HepG2 (cell line): Measurements from ENCODE around the gene C10orf143. TPM values are rescaled to one million over a fixed set of nuclear protein-coding genes. Genes with fewer than 3 reads are reported as not detected.
A peak's percentile ranks its signal among the peaks of the same experiment; 100 is the strongest.

ENCODE experiments used
- ATAC-seq: fragments of 200-7000 bp; cut with Tn5 transposase; 3 replicates; pipeline ENCODE4 v1.9.1; 2020; ENCODE audit warnings: mild to moderate bottlenecking, moderate library complexity
- BruUV-seq: library from RNA; stranded (reverse); fragments of 400-500 nt; replicated peaks from 2 replicates; lab custom pipeline; 2021; lab: Mats Ljungman, UMichigan
- CTCF ChIA-PET: fragments of 300-600 bp; formaldehyde crosslinking; extraction: SDS; loops from one replicate; lab custom pipeline; 2021; ENCODE audit warnings: low total read pairs, inconsistent platforms, low intra/inter-chr PET ratio; lab: Yijun Ruan, JAX
- POLR2A ChIA-PET: fragments of 350-600 bp; sonication (Branson Sonifier 250); formaldehyde crosslinking; loops from one replicate; lab custom pipeline; 2020; ENCODE audit warnings: antibody characterized with exemption, inconsistent platforms; lab: Yijun Ruan, JAX
- DNase-seq: peaks from one replicate; pipeline ENCODE4 v3.0.0-alpha.2; 2015; ENCODE audit warnings: low spot score
- FAIRE-seq: peaks from 3 replicates; lab custom pipeline; 2011; peaks lifted over from hg19 to GRCh38; lab: Jason Lieb, UNC
- H2AFZ ChIP-seq: one replicate; pipeline ENCODE4 v1.6.1; 2011; ENCODE audit warnings: low read length, inconsistent platforms
- H3K27ac ChIP-seq: fragments of 300-600 bp; 3 replicates; pipeline ENCODE4 v1.8.0; 2011; ENCODE audit warnings: mixed run types, mild to moderate bottlenecking, mixed read lengths, low read length, inconsistent platforms; ENCODE audit not compliant: insufficient read depth; ENCODE audit errors: extremely low read length
- H3K27me3 ChIP-seq, 2 experiments: fragments of 200-600 bp in 1 of 2; 2 replicates in 1 of 2; 3 replicates in 1 of 2; pipeline versions ENCODE4 v1.6.0 to v1.8.0; 2011; ENCODE audit warnings: low read length in 2 of 2, mild to moderate bottlenecking in 2 of 2, moderate library complexity in 2 of 2, inconsistent platforms in 1 of 2; ENCODE audit not compliant: insufficient read depth in 2 of 2, control insufficient read depth in 1 of 2
- H3K36me3 ChIP-seq, 2 experiments: fragments of 200-600 bp in 1 of 2; replicated peaks in 1 of 2; 2 replicates in 1 of 2; 3 replicates in 1 of 2; pipeline versions ENCODE4 v1.5.1 to v1.8.0; 2011; ENCODE audit warnings: low read length in 2 of 2, inconsistent platforms in 1 of 2; ENCODE audit not compliant: insufficient read depth in 2 of 2, control insufficient read depth in 1 of 2
- H3K4me1 ChIP-seq: 2 replicates; pipeline ENCODE4 v1.5.1; 2012; ENCODE audit warnings: low read length, inconsistent platforms; ENCODE audit not compliant: insufficient read depth
- H3K4me2 ChIP-seq: 2 replicates; pipeline ENCODE4 v1.6.0; 2011; ENCODE audit warnings: low read depth, low read length, inconsistent platforms
- H3K4me3 ChIP-seq, 3 experiments: fragments of 200-600 bp in 1 of 3; sonication (generic), shearing (Covaris generic) in 1 of 3; replicated peaks in 1 of 3; 2 replicates each; pipeline ENCODE4 v1.5.1; 2011 to 2016; ENCODE audit warnings: low read length in 3 of 3, inconsistent platforms in 2 of 3, low read depth in 2 of 3, mild to moderate bottlenecking in 2 of 3, control low read depth in 1 of 3, mixed read lengths in 1 of 3; ENCODE audit not compliant: insufficient read depth in 1 of 3
- H3K79me2 ChIP-seq: one replicate; pipeline ENCODE4 v1.6.1; 2011; ENCODE audit warnings: low read length, inconsistent platforms; ENCODE audit not compliant: insufficient read depth
- H3K9ac ChIP-seq: 2 replicates; pipeline ENCODE4 v1.6.0; 2011; ENCODE audit warnings: mild to moderate bottlenecking, low read depth, low read length, inconsistent platforms; ENCODE audit not compliant: insufficient read depth
- H3K9me3 ChIP-seq: 2 replicates; pipeline ENCODE4 v1.5.1; 2012; ENCODE audit warnings: mild to moderate bottlenecking, low read length
- H4K20me1 ChIP-seq: 2 replicates; pipeline ENCODE4 v1.6.0; 2011; ENCODE audit warnings: inconsistent platforms, mild to moderate bottlenecking, low read length, moderate library complexity; ENCODE audit not compliant: insufficient read depth
- ARID5B ChIP-seq: IDR thresholded peaks from 2 replicates; pipeline ENCODE4 v1.4.0; 2020; ENCODE audit warnings: mild to moderate bottlenecking, missing genetic modification reagents
- ARNTL ChIP-seq: sonication (generic); formaldehyde crosslinking; IDR thresholded peaks from 2 replicates; pipeline ENCODE4 v1.4.0; 2020; ENCODE audit warnings: mild to moderate bottlenecking, missing genetic modification reagents
- BCL6 ChIP-seq: IDR thresholded peaks from 2 replicates; pipeline ENCODE4 v1.6.1; 2016; ENCODE audit warnings: missing genetic modification reagents, missing compliant biosample characterization
- GTF3A ChIP-seq: sonication (generic); formaldehyde crosslinking; conservative IDR thresholded peaks from 2 replicates; pipeline ENCODE4 v1.4.0; 2020; ENCODE audit warnings: mild to moderate bottlenecking, missing genetic modification reagents
- KMT2A ChIP-seq: sonication (generic); formaldehyde crosslinking; IDR thresholded peaks from 2 replicates; pipeline ENCODE4 v1.4.0; 2020; ENCODE audit warnings: missing genetic modification reagents
- MXD4 ChIP-seq: IDR thresholded peaks from 2 replicates; pipeline ENCODE4 v1.6.1; 2016; ENCODE audit warnings: mild to moderate bottlenecking, missing biosample characterization, missing genetic modification reagents
- PAXIP1 ChIP-seq: sonication (generic); formaldehyde crosslinking; conservative IDR thresholded peaks from 2 replicates; pipeline ENCODE4 v1.4.0; 2020; ENCODE audit warnings: mild to moderate bottlenecking, missing genetic modification reagents, moderate library complexity
- POLR2A ChIP-seq, 2 experiments: IDR thresholded peaks; 2 replicates each; pipeline ENCODE4 v1.6.1; 2011; ENCODE audit warnings: low read depth in 2 of 2, low read length in 2 of 2, mild to moderate bottlenecking in 1 of 2, moderate library complexity in 1 of 2; ENCODE audit not compliant: insufficient read depth in 1 of 2
- SAP130 ChIP-seq: IDR thresholded peaks from 2 replicates; pipeline ENCODE4 v1.6.1; 2016; ENCODE audit warnings: low read depth
- ZNF260 ChIP-seq: sonication (generic); formaldehyde crosslinking; IDR thresholded peaks from 2 replicates; pipeline ENCODE4 v1.4.0; 2020; ENCODE audit warnings: missing genetic modification reagents, low read depth, mild to moderate bottlenecking, borderline replicate concordance
- ZNF614 ChIP-seq: IDR thresholded peaks from 2 replicates; pipeline ENCODE4 v1.6.1; 2018; ENCODE audit warnings: missing biosample characterization, missing genetic modification reagents, inconsistent platforms, borderline replicate concordance
- WGBS: methylation state at CpG from one replicate; pipeline ENCODE4 v1.1.6; 2017; ENCODE audit warnings: low lambda C conversion rate; 5-methylcytosine and 5-hydroxymethylcytosine counted together
- in situ Hi-C: cut with HindIII; loops from 2 replicates; pipeline ENCODE4 v1.10.0; 2017; ENCODE audit warnings: low pct_unique_long_range_greater_than_20kb; ENCODE audit not compliant: extremely low pct_ligation_motif_present
- intact Hi-C: fragments of 100-400 bp; cut with micrococcal nuclease; formaldehyde crosslinking; loops from one replicate; pipeline ENCODE4 v1.10.0; 2022; ENCODE audit not compliant: unreplicated experiment
- polyA plus RNA-seq, 8 experiments: library from polyadenylated mRNA; depleted of rRNA in 3 of 8; stranded (reverse) in 7 of 8; unstranded in 1 of 8; fragments of >200 nt; fragmentation: Illumina TruSeq in 4 of 8; extraction: Trizol in 4 of 8; gene quantifications; 2 replicates each; pipeline versions ENCODE4 v1.2.1 to v1.2.3, GENCODE V29; 2011 to 2016; ENCODE audit warnings: low read depth in 4 of 8, missing spikeins in 1 of 8, mixed read lengths in 1 of 8; ENCODE audit not compliant: insufficient read depth in 1 of 8
- total RNA-seq, 5 experiments: library from RNA; depleted of rRNA; stranded (reverse); fragments of >200 nt; fragmentation: Illumina TruSeq; extraction: Trizol; gene quantifications; 2 replicates each; pipeline ENCODE4 v1.2.3, GENCODE V29; 2016; ENCODE audit warnings: low read depth in 1 of 5
- TF ChIP-seq, protein P1 (sequence below): IDR thresholded peaks from 2 replicates; pipeline ENCODE4 v1.6.1; 2012; ENCODE audit warnings: inconsistent platforms
- TF ChIP-seq, protein P2 (sequence below): sonication (generic); formaldehyde crosslinking; IDR thresholded peaks from 2 replicates; pipeline ENCODE4 v1.9.0; 2022; ENCODE audit warnings: low read depth, missing genetic modification reagents

Gene C10orf143
- total and polyA plus RNA-seq, 2 of the 13 experiments (the other 11 are each of a cell fraction or from before 2014, with no cell fraction given): 0.21 to 0.91 TPM

DNA sequence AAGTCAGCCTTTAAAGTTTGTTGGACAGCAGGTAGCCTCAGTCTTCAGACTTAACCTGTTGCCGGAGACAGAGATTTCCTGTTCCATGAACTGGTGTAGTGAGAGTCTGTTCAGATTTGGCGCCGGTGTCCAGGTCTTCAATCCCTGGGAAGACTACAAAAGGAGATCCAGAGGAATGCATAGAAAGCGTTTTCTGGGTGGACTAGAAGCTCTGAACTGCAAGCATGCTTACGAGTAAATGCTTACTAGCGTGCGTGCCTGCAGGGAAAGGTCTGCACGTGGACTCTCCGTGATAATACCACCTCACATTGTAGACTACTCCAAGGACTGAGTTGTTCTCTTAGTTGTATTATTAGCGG lies 26.4 kb upstream of the C10orf143 start:
- Histone ChIP-seq H4K20me1 (peaks cover 38% of the 10 kb centered on the region), H2AFZ (no peak overlapping the region), H3K4me2 (peak overlapping the region; percentile 88), H3K4me1 (peaks cover 62% of the 10 kb centered on the region), H3K36me3 (peaks cover 3 to 7% of the 10 kb centered on the region in 2 experiments; a peak in 2 of 5 replicates), H3K9ac (peak overlapping the region; percentile 88), H3K27me3 (peaks cover 0 to 7% of the 10 kb centered on the region in 2 experiments; a peak in 2 of 5 replicates), H3K79me2 (peaks cover 55% of the 10 kb centered on the region), H3K4me3 (peak overlapping the region; percentile 66 to 90 (median 74)), H3K9me3 (no peaks in the 10 kb centered on the region), H3K27ac (peak overlapping the region; percentile 81)
- ChIA-PET POLR2A (interaction anchor here (0.8 to 5.9 kb wide), 3 partner anchors 12 to 27 kb away, joined by 3 to 221 read pairs (median 3); partner anchors contain the start of gene C10orf143), CTCF (no interaction called here)
- no TSS peak for BruUV-seq
- ATAC-seq: peak; percentile 22
- no peak for FAIRE-seq
- intact Hi-C loops: no loop called here
- peak; percentile 29 for DNase-seq
- WGBS: 1% methylated on average over 10 of the region's 10 CpGs
- in situ Hi-C loops: no loop called here
- TF ChIP-seq POLR2A (IDR thresholded peaks at IDR 0.05; ENCODE audit: insufficient read depth in 1 of 2, low read depth in 2 of 2, low read length in 2 of 2): 0 out of 4 replicates have a peak, but pooled peaks of 1 of the 2 experiments have one; percentile 19
- no peak; the same call in 1 of the 2 replicates for TF ChIP-seq ARID5B (CRISPR knock-in tag)
- TF ChIP-seq PAXIP1 (CRISPR knock-in tag): no peak
- TF ChIP-seq ZNF260: no peak
- TF ChIP-seq, protein P1, sequence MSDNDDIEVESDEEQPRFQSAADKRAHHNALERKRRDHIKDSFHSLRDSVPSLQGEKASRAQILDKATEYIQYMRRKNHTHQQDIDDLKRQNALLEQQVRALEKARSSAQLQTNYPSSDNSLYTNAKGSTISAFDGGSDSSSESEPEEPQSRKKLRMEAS: peak; percentile 57
- peak; percentile 70 for TF ChIP-seq SAP130 (CRISPR knock-in tag)
- TF ChIP-seq ZNF614 (CRISPR knock-in tag): no peak
- TF ChIP-seq KMT2A (CRISPR knock-in tag): 0 out of 2 replicates have a peak, but pooled peaks have one; percentile 11
- peak; percentile 58; the same call in 1 of the 2 replicates for TF ChIP-seq ARNTL (CRISPR knock-in tag)
- TF ChIP-seq, protein P2, sequence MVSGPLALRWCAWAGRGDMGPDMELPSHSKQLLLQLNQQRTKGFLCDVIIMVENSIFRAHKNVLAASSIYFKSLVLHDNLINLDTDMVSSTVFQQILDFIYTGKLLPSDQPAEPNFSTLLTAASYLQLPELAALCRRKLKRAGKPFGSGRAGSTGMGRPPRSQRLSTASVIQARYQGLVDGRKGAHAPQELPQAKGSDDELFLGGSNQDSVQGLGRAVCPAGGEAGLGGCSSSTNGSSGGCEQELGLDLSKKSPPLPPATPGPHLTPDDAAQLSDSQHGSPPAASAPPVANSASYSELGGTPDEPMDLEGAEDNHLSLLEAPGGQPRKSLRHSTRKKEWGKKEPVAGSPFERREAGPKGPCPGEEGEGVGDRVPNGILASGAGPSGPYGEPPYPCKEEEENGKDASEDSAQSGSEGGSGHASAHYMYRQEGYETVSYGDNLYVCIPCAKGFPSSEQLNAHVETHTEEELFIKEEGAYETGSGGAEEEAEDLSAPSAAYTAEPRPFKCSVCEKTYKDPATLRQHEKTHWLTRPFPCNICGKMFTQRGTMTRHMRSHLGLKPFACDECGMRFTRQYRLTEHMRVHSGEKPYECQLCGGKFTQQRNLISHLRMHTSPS: no peak
- TF ChIP-seq GTF3A (CRISPR knock-in tag): no peak
- peak; percentile 41; the same call in 1 of the 2 replicates for TF ChIP-seq MXD4 (CRISPR knock-in tag)
- peak; percentile 67 for TF ChIP-seq BCL6
